HS-27A (cell line): ENCODE results near the gene TMEM95.

Source experiments
- DNase-seq: peaks from one replicate; pipeline ENCODE4 v3.0.0-alpha.2; 2012; ENCODE audit warnings: low read depth, missing footprints

TMEM95 gene, protein sequence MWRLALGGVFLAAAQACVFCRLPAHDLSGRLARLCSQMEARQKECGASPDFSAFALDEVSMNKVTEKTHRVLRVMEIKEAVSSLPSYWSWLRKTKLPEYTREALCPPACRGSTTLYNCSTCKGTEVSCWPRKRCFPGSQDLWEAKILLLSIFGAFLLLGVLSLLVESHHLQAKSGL

DNA sequence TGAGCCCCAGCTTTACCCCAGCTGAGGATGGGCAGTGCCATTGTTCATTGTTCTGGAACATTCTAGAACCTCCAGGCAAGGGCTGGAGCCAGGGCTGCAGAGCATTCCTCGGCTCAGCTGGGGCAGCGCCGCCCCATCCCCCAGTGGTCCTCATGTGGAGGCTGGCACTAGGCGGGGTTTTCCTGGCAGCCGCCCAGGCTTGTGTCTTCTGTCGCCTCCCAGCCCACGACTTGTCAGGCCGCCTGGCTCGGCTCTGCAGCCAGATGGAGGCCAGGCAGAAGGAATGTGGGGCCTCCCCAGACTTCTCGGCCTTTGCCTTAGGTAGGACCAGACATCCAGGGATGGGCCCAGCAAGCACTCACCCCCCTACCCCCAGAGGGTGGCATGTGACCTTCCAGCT is at the start of gene TMEM95:
Gene TMEM95, plus strand, starts transcription at position 104 of the 400 bp plus-strand sequence. Its CDS starts 49 bp downstream, at position 153.
- no peak for DNase-seq

DNA sequence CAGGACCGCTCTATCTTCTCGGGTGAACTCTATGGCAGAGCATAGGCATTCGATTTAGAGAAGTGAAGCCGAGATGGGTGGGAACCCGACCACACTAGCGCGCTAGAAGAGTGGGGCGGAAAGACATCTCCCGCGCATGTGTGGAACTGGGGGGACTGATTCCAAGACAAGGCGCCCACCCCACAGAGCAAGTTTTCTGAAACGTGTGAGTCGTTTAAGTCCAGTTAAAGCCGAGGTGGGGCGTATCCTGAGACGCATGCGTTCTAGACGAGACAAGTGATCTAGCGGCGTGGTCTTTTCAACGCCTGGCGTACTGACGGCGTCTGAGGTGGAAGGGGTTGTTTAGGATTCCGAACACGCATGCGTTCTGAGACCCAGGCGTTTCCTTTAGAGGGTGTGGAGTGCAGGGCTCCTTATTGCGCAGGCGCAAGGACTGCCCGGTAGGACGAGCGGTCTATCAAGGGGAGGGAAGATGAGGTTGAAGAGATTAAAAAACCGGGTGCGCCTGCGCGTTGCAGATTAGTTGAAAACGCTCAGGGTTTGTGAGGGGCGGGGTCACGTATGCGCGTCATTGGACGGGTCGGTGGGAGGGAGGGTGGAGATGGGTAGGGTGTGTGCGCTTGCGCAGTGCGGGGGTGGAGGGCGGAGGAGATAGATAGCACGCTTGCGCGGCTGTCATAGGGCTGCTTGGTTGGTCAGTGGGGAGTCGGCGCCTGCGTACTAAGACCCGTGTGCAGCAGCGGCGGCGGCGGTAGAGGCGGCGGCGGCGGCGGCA is 47.9 kb upstream of the TMEM95 start, which contains the start of gene EIF5A:
Gene EIF5A, plus strand, starts transcription at position 718 of the 775 bp plus-strand sequence. CDS start 2,008 bp downstream, outside the sequence.
- peak; percentile 95 for DNase-seq

DNA sequence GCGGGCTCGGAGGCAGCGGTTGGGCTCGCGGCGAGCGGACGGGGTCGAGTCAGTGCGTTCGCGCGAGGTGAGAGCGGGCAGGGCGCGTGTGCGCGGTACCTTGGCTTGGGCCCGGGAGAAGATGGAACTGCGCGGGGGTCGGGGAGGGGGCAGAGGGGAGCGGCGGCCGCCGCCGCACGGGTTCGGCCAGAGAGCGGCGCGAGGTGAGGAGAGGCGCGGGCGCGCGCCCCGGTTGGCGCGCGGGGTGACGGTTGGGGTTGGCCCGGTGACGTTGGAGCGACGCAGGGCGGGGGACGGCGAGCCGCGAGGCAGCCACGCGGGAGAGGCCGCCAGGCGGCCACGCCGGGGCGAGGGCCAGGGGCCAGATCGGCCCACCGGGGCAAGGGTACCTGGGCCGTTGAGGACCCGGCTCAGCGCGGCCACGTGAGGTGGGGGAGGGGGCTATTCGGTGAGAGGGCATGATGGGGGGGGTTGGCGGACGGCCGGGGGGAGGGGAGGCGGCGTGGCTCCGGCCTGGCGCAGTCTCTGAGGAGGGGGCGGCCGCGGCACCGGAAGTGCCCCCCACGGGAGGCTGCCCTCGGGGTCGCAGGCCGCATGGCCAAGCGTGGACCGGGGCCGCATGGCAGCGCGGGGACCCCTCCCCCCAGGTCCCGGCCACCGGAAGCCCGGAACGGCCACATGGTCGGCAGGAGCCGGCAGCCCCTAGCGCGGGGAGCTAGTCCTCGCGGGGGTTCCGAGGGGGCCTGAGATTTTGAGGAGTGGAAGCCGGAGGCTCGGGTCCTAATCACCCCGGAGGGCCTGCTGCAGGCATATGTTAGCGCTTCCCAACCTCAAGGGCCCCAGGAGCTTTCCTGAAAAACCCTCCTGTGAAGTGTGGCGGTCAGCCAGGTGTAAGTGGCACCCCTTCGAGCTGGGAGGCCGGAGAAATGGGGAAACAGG is 47.0 kb upstream of the TMEM95 start:
- DNase-seq: no peak

DNA sequence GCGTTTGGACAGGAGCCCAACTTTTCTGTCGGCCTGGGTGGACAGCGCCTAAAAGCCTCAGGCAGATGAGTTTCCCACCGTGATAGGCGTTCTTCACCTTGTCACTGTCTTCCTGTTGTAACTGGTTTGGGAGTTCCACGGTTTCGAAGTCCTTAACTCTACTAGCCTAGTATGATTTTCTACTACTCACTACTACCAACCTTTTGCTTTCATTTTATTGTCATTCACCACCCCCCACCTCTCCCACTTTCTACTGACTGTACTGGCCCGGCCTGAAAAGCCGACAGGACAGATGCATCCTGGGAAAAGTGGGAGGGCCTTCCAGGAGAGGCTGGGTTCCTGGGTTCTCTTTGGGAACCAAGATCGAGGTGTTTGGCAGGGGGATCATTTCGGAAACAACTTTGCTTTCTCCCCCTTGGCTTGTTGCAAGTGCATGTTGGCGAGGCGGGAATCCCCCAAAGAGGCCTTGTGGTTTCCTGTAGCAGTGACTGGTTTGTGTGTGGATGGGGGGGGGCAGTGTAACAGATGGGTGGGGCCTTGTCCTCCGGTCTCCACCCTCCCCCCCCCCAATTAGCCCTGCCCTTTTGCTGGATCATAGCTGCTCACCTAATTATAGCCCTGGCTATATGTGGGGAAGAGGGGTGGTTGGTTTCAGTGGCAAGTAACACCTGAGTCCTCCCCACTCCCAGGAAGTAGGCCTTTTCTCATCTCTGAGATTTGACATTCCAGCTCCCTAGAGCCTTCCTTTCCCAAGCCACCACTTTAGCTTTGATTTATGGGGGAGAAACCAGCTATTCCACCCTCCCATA is 46.1 kb upstream of the TMEM95 start:
- DNase-seq: no peak

DNA sequence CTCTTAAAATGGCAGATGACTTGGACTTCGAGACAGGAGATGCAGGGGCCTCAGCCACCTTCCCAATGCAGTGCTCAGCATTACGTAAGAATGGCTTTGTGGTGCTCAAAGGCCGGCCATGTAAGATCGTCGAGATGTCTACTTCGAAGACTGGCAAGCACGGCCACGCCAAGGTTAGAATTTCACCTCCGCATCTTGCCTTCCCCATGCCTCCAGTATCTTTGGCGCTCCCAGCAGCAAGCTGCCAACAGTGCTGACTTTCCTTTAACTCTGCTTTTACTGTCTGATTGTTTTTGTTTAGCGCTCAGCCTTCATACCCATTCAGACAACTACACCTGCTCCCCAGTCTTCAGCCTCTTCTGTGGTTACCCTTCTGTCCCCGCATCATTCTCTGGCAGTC is 45.3 kb upstream of the TMEM95 start:
- DNase-seq: no peak

DNA sequence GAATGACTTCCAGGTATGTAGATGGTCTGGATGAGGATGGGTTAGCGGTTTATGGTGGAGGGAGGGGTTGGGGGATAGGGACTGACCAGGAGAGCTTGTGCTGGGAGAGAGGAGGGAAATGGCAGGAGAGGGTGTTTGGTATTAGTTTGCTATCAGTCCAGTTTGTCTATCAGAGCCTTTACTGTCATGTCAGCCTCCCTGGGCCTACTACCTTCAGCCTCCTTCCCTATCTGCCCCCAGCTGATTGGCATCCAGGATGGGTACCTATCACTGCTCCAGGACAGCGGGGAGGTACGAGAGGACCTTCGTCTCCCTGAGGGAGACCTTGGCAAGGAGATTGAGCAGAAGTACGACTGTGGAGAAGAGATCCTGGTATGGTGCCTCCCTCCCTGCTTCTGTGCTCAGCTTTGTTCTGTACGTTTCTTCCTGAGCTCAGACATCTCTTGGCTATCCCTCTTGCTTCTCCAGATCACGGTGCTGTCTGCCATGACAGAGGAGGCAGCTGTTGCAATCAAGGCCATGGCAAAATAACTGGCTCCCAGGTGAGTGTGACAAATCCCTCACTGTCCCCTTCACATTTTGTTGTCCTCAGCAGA is 43.7 kb upstream of the TMEM95 start:
- no peak for DNase-seq

DNA sequence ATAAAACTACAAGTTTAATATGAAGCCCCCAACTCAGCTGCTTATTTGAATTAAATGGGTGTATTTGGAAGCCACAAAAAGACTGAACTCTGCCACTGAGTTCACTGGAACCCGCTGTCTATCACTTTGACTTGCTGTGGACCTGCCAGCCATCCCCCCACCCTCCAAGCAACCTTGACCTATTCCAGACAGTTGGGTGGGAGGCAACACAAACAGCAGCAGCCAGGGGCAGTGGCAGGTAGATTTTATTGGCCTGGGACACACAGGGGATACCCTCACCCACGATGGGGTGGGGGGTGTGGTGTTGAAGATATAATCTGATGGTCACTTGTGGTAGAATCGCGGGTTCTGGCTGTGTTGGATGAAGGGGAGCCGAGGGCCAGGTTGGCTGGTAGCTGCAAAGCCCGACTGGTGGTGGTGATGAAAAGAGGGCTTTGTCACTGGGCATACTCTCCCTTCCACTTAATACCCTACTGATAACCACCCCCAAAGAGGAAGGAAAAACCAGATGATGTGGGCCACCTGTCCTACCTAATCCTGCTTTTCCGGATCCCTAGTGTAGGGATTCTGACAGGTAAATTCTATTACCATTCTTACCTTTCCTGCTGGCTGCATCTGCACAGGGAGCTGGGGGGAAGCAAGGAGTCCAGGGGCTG is 42.4 kb upstream of the TMEM95 start:
- no peak for DNase-seq

DNA sequence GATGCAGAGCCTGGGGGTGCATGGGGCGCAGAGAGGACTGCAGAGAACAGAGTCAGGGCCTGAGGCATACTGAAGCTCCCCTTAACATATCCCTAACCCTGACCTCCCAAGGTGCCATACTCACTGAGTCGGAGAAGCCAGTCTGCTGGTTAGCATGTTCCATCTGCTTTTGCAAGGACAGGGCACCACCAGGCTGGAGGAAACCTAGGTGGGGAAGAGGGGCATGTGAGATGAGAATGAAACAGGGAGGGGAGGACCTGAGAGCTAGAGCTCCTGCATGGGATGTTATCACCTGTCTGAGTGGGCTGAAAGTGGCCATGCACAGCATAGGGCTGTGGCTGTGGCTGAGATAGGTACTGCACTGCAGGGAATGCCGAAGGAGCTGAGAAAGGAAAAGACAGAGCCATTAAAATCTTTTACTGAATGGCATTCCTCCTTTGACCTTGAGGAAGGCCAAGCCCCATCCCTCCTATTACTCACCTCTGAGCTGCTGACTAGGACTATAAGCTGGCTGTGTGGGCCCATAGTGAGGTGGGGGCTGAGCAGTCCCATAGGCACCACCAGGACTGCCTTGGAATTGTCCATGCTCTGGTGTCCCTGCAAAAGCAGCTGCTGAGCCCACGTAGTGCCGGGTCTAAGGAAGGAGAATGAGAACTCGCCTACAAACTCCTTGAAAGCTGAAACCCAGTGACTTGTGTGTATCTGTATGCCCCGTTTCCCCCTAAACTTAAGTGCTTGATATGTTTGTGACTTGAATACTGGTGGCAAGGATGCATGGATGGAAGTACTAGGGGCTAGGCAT is 41.7 kb upstream of the TMEM95 start:
- DNase-seq: no peak

DNA sequence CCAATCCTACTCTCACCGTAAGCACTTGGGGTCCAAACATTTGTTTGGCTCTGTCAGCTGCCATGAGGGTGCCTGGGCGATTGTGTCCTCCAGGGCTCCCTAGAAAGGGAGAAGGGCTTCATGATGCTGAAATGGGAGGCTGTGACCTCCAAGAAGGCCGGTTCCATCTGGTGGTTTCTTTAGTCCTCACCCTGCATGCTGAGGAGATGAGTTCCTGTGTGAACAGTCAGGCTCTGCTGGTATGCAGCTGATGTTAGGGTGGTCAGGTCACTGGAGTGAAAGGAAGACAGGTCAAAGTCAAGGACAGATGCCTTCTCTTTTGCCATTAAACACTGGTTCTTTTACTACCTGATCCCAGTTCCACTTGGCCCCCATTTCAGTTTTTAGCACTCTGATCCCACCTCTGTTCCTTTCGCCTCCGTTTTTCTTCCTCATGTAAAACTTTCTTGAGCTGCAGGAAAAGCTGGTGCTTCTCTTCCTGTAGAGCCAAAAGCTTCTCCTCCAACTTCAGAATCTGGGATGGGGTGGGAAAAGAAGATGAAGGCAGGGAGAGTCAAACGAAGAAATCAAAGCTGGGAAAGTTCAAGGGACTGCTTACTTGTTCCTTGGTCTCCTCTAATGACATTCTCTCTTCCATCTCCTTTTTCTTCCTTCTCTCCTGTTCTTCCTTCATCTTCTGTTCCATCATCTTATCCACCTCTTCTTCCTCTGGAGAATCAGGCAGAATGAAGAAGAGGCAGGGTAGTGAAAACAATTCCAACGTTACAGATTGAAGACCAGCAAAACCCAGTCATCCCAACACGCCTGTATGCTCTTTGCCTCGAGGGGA is 40.9 kb upstream of the TMEM95 start:
- DNase-seq: no peak

DNA sequence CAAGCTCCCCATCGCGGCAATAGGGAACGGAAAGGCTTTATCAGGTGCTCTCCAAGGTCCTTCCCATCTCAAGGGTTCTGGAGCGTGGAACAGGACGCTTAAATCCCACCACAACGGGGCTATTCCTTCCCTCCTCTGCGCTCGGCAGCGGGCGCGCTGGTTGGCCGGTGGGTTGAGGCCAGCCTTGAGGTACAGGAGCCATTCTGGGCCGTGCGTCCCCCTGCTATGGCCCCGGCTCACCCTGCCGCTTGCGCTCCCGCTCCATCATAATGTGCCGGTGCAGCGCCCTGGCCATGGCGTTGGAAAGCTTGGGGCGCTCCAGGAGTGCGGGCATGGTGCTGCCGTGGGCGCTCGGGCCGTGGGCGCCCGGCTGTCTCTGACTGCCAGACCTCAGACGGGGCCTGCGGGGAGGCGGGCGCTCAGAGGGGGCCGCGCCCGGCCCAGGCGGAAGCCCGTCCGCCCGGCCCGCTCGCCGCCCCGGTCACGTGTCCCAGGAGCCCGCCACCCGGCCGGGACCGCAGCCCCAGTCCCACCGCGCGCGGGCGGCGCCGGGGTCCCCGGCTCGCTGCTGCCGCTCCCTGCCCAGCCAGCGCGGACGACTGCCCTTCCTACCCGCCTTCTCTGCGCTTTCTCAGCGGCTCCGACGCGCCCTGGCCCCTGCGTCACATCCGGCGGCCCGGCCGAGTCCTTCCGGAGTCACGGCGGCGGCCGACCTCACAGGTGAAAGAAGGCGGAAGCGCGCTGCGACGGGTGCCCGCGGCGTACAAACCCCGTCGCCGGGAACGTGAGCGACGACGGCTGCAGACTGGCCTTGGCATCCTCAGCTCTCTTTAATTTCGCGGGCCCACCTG is 40.0 kb upstream of the TMEM95 start, which contains the start of gene GPS2:
Gene GPS2, minus strand, starts transcription at position 642 of the 851 bp plus-strand sequence. Its CDS starts 308 bp downstream, at position 334.
- DNase-seq: no peak

DNA sequence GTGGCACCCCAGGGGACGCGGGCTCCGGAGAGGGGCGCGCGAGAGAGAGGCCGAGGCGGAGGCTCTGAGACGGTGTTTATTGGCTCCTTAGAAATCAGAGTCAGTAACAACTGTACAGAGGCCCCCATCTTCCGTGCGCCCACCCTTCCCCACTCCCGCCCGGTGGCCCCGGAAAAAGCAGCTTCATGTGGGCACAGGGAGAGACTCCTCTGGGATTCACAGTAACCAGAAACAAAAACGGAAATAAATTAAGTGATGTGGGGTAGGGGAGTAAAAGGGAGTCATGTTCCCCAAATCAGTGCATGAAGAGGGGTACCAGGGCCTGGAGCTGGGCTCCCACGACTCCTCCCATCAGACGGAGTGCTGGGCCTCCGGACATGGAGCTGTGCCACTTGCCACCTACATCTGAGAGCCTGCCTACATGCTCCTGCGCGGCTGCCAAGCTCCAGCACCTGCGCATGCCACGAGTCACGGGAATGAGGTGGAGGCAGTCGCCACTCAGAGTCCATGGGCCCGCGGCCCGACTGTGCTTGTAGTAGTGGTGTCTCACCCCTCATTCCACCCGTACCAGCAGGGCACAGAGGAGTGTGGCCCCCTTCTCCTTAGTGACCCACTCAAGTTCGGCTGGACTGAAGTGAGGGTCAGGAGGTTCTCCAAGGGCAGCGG is 39.3 kb upstream of the TMEM95 start:
- DNase-seq: no peak

DNA sequence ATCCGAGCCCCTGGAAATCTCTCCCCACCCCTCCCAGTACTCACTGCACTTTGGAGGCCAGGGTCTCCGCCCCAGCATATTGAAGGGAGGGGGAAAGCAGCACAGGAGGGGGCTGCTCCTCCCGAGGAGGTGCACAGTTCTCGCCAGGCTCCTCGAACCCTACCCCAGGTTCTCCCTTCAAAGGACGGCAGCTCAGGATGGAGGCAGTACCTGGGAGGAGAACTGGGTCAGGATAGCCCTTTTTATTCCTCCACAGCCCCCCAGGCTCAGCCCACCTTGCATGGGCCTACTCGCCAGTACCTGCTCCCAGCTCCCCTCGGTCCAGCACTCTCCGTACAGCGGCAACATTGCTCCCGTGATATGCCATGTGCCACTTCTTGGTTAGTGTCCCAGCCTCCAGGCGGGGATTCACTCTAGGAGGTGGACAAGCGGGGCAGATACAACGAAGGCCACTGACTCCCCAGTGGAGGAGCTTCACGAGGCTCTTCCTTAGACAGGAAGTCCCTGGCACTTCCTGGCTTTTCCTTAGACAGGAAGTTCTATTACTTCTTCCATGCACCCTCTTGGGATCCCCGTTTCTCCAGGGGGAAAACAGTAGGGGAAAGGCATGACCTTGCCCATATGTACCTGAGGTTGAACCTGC is 37.7 kb upstream of the TMEM95 start:
- no peak for DNase-seq

DNA sequence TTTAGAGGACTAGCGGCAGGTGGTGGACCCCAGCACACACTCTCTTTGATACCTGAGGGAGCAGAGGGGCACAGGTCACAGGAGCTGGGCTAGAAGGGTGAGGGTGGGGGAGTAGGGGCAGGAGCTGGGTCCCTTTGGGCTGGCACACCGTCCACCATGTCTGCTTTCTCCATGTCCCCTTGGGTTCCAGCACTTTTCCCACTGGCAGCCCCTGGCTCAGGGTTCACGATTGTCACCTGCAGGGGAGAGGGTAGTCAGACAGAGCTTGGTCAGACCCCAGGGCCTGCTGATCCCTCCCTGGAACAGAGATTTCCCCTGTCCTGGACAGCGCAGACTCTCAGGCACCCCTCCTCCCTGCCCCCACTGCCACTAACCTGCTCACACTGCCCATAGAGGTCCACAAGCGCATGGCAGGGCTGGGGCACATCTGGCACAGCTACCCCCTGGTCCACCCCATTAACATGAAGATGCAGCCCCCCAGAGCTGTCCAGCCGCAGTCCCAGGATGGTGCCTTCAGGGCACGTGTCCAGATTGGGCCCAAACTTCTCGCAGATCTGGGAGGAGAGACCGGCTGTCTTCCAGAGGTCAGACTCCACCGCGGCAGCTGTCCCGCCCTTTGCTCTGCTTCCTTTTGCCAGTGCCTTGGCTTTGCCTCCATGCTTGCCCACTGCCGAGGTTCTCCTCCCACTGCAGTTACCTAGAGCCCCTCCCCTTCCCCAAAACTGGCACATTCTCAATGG is 36.7 kb upstream of the TMEM95 start:
- DNase-seq: no peak

DNA sequence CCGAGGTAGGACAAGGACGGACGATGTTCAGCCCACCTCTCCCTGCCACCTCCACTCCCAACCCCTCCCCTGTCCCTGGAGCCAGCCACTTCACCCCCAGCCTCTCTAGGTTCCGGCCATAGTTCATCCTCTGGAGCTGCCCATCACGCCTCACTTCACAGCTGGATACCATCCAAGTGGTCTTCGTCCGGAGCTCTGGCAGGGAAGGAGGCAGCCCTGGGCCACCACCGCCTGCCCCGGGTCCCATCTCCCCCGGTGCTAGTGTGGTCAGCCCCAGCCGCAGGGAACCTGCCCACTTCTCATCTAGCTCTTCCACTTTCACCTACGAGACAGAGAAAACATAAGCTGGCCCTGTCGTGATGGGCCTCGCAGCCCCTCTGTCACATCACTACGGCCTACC is 33.5 kb upstream of the TMEM95 start:
- no peak for DNase-seq

DNA sequence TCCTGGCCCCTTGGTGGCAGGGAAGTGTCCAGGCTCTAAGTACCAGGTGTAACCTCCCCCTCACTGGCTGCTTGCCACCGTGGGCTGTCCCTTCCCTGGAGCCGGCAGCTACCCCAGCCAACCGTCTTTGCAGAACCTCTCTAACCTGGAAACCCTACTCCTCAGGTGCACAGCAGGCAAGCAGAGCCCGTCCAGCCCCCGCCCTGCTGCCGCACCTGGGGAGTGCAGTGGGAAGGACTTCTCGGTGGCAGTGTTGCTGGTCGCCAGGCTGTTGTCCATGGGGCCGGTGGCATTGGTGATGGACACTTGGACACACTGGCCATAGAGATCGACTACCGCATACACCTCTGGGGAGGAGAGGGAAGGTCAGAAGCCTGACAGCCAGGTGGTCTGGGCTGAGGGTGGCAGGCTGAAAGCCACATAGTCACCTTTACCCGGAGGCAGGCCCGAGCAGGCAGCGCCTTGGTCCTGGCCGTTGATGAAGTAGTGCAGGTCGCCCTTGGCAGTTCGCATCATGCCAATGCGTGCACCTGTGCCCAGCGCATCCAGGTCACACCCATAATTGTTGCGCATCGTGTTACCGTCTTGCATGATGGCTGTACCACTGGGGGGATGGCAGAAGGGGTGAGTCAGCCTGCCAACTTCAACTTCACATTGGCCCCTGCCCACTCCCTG is 32.3 kb upstream of the TMEM95 start:
- no peak for DNase-seq
